Colon (tissue), 2 donors: ENCODE measurements around the gene RAB8B.

Experiments used
- FAIRE-seq: peaks from 2 replicates; lab custom pipeline; 2012; peaks lifted over from hg19 to GRCh38; lab: Jason Lieb, UNC
- donor health status: control.
- donor health status: control.

Gene RAB8B

DNA sequence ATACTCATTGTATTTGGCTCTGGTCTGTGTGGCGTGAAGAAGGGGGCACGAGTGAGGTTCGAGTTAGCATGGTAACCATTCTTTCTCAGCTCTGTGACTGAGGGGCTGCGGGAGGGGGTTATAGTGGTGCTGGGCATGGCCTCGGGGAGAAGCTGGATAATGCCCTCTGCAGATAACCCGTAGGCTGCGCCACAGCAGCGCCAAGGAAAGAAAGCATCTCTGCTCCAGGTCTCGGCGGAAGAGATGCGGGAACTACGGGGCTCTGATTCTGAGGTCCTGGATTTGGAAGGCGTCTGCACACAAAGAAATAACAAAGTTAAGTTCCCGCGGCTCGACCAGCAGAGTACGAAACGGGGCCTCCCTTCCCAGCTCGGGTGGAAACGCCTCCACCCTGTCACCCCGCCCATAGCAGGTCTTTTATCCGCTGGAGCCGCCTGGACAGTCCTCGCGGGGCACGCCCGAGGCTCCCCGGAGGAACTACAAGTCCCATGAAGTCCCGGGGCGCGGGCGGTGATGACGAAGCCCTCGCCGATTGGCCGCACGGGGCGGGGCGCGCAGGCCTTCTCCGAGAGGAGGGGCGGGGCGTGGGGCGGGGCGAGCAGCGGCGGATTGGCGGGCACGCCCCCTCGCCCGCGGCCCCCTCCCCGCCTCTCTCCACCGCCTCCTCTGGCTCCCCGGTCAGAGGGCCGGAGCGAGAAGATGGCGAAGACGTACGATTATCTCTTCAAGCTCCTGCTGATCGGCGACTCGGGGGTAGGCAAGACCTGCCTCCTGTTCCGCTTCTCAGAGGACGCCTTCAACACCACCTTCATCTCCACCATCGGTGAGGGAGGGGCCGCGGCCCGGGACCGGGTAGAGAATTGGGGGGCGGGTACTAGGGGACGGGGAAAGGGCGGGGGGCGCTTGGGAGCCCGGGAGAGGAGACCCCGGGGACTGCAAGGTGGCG, at the start of gene RAB8B:
Gene RAB8B, plus strand, starts transcription at position 681 of the 946 bp plus-strand sequence. Its CDS starts 19 bp downstream, at position 700.
- no peak for FAIRE-seq

DNA sequence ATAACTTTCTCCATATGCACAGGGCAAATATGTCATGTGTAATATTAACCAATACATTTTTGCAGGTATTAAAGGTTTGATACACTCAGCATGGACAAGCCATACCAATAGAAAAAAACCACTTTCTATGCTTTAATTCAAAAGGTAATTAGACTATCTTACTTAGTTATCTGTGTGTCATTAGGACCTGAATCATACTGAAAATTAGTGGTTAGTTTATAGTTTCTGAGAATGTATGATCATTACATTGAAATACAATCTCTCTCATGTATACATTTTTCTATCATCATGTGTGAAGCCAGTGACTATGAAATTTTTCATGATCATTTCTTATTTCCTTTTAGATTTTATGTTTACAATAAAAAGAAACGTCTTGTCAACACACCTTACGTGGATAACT, 48.5 kb upstream of the RAB8B start:
- no peak for FAIRE-seq

GRCh38 chr15:63145426-63145825, 44.0 kb upstream of the RAB8B start:
- FAIRE-seq = no peak

DNA sequence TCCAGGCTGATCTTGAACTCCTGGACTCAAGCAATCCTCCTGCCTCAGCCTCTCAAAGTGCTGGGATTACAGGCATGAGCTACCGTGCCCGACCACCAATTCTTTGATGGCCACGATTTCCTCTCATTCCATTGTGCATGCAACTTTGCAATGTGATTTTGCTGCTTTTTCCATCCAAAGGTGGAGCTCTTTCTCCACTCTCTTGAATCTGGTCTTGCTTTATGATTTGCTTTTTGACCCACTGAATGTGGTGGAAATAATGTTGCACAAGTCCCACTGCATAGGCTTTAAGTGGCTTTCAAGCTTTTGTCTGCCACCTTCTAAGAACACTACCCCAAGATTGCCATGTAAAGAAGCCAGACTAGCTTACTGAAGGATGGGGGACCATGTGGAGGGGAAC, 42.7 kb upstream of the RAB8B start:
- FAIRE-seq = no peak

- FAIRE-seq = no peak
These were observed 37.7 kb upstream of the RAB8B start for GRCh38 chr15:63151665-63152064.

- FAIRE-seq = no peak
These were observed 33.9 kb upstream of the RAB8B start for GRCh38 chr15:63155486-63155885.

GRCh38 chr15:63156086-63156710, 33.2 kb upstream of the RAB8B start:
- no peak for FAIRE-seq

GRCh38 chr15:63156755-63157117, 32.7 kb upstream of the RAB8B start:
- no peak for FAIRE-seq

DNA sequence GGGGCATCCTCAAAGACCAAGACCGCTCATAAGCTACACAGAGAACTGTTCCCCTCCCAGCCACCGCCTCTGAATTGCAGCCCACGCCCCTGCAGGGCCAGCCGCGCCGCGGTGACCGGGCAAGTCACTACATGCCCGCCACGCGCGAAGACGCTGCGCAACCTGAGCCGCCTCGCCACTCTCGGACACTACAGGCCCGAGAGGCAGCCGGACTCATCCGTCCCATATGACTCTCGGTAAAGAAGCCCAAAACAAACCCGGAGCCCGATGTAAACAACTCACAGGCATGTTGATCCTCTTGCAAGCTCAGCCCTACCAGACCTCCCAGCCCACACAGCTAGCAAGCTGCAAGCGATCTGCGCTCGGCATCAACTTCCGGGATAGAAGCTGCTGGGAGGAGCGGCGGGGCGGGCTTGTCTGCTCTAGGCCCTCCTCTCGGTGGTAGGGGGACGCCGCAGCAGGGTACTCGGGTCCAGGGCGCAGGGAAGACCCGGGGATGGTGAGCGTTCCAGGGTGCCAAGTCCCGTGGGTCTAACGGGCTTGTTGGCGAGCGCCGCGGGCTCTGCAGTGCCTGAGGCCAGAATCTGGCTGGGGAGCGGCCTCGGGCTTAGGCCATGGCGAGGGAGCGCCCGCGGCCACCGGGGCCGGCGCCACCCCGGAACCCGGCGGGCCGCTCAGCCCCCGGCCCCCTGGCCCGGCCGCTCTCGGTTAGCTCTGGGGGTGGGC, 32.1 kb upstream of the RAB8B start, which contains the start of gene RPS27L:
Gene RPS27L, minus strand, starts transcription at position 360 of the 726 bp plus-strand sequence. Its CDS starts 72 bp downstream, at position 288.
- no peak for FAIRE-seq

DNA sequence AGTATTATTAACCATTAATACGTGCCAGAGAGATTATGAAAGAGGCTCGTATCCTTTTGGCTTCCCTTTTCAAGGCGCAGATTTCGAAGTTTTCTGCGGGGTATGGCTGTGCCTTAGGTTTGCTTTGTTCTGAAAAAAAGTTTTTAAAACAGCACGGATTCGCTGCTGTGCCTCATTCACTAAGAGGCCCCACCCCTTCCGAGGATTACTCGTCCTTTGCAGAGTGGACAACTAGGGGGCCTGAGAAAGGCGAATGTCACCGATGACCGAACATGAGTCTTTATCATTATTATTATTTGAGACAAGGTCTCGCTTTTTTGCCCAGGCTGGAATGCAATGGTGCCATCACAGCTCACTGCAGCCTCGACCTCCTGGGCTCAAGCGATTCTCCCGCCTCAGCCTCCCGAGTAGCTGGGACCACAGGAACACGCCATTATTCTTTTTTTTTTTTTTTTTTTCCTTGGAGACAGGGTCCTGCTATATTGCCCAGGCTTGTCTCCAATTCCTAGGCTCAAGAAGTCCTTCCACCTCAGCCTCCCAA, 31.4 kb upstream of the RAB8B start:
- no peak for FAIRE-seq

DNA sequence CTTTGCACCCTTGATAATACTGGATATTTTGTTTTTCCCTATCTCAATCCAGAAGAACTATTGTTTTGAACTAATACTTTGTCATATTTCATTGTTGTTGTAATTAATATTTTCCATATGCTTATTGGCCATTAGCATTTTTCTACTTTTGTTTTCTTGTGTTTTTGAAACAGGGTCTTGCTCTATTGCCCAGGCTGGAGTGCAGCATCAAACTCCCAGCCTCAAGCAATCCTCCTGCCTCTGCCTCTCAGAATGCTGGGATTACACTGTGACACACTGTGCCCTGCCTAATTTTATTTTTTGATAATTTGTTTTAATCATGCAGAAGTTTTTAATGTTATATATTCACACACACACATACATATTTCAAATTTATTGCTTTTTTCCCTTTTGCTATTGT, 28.8 kb upstream of the RAB8B start:
- no peak for FAIRE-seq

DNA sequence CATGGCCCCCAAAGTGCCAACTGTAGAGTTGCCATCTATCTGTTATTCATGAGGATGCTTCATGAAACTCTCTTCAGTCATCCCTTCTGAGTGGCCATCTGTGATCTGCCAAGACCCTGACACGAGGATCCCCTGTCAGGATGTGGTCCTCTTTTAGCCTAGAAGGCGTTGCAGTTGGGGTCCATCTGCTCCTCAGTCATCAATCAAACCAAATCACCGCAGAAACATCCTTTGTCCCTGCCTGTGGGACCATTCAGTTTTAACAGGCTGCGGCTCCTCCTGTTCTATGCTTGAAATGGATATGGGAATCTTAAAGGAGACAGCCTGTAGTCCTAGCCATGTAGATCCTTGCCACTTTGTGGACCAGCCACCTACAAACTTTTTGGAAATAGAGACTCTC, 26.2 kb upstream of the RAB8B start:
- FAIRE-seq = no peak

GRCh38 chr15:63165166-63165859, 24.1 kb upstream of the RAB8B start:
- FAIRE-seq = no peak

DNA sequence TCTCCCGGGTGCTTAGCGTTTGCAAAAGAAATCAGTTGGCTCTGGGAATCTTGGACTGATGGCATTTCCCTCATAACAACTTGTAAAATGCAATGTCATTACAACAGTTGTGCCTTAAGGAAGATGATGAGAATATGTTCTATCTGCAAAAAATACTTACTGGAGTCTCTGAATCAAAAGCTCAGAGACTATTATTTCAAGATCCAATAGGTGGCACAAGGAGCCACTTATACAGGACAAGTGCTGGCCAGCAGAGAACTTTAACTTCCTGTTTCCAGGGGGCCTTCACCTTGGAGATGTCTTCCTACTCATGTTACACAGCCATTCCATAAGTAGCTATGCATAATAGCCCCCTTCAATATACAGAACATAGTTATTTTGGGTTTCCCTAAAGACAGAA, 23.2 kb upstream of the RAB8B start:
- no peak for FAIRE-seq

GRCh38 chr15:63169788-63170187, 19.6 kb upstream of the RAB8B start:
- FAIRE-seq = no peak

- FAIRE-seq = no peak
These were observed 17.0 kb upstream of the RAB8B start for GRCh38 chr15:63172376-63172775.

DNA sequence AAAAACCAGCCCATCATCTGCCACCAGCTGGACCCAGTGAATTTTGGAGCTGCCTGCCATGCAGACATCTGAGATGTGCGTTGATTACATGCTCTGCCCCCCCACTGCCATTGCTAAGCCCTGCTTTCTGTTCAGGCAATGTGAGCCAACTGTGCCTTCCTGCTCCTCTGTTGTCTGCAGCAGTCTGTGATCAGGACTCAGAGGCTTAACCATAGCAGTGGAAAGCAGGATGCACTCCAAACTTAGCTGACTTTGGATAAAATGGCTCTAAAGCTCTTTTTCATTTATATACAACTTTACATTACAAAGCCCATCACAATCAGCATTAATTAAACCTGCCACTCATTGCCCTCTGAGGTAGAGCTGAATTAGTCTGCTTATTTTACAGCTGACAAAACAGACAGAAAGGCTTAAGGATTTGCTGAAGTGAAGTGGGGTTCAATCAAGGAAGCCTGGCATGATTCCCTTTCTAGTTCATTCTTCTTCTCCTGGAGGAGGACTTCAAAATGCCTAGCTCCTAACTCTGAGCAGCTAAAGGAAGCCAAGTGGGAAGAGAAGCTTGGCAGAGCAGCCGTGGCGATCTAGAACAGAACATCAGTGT, 16.5 kb upstream of the RAB8B start:
- no peak for FAIRE-seq

DNA sequence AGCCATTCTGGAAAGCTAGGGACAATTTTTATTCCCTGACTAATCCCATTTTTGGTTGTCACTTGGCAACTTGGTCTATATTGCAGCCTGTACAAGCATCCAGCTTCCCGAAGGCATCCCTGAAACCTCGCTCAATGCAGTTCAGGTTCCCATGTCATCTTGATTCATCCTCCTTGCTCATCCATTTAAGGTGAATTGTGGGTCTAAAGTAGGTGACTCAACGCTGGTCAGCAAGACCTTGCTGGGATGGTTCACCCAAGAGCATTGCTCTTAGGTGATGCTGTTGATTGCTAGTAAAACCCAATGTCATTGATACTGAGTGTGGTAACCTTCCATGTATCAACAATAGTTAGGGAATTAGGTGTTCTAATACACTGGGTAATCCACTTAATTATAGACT, 13.1 kb upstream of the RAB8B start:
- no peak for FAIRE-seq

DNA sequence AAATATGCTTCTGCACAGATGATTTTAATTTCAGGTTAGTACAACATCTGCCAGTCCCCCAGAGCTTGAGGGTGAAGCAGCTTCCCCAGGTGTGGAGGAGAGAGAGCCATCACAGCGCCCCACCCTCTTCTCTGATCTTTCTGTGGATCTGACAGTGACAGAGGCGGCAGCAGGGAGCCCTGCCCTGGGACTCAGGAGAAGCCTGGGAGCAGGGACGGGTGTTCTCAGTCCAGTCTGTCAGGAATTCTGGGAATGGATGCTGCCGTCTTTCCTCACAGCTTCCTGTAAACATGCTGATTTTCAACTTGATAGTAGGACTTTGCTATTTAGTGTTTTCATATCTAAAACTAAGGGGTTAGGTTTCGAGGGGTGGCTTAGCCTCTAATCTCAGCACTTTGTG, 11.4 kb upstream of the RAB8B start:
- no peak for FAIRE-seq

- no peak for FAIRE-seq
These were observed 8.7 kb upstream of the RAB8B start for GRCh38 chr15:63180746-63181145.

DNA sequence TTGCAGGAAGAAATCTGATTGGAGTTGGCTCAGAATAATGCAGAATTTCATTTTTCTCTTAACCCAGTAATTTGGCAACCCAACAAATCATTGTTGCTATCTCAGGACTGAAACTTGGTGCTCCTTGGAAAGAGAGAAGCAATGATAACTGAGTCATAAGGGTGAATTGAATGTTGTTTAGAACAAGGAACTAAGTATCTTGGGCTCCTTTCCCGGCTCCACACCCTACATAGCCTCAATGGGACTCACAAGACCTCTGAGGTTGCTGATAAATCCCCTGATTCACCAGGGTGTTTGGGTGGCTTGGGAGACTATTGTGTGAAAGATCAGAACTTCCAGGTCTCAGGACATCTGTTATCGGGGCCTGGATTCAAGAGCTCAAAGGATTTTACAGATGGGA, 7.8 kb upstream of the RAB8B start:
- no peak for FAIRE-seq

GRCh38 chr15:63185206-63185605, 4.2 kb upstream of the RAB8B start:
- no peak for FAIRE-seq
